Stomach smooth muscle (tissue), 2 donors: ENCODE data around the gene TFCP2.

Experiments used
- H3K27ac ChIP-seq: one replicate; pipeline ENCODE4 v1.7.0; 2013; ENCODE audit warnings: mild to moderate bottlenecking, low read length, inconsistent platforms
- H3K27me3 ChIP-seq, 2 donors: one replicate each; pipeline ENCODE4 v1.7.0; 2013; ENCODE audit warnings: low read length in 2 of 2; ENCODE audit not compliant: insufficient read depth in 2 of 2, control insufficient read depth in 1 of 2
- H3K36me3 ChIP-seq, 2 donors: one replicate each; pipeline ENCODE4 v1.7.0; 2013; ENCODE audit warnings: low read length in 2 of 2; ENCODE audit not compliant: control insufficient read depth in 2 of 2, insufficient read depth in 2 of 2
- H3K4me1 ChIP-seq: one replicate; pipeline ENCODE4 v1.7.0; 2013; ENCODE audit warnings: low read length; ENCODE audit not compliant: control insufficient read depth, insufficient read depth
- H3K4me3 ChIP-seq, 2 donors: one replicate each; pipeline ENCODE4 v1.7.0; 2013; ENCODE audit warnings: low read length in 2 of 2
- H3K9ac ChIP-seq, 2 donors: one replicate each; pipeline ENCODE4 v1.7.0; 2013; ENCODE audit warnings: low read length in 2 of 2, mild to moderate bottlenecking in 1 of 2
- H3K9me3 ChIP-seq, 2 donors: one replicate each; pipeline ENCODE4 v1.7.0; 2013; ENCODE audit warnings: low read length in 2 of 2; ENCODE audit not compliant: control insufficient read depth in 2 of 2
- donor health status: healthy.
- donor health status: Pancreatic carcinoma.

Gene TFCP2

GRCh38 chr12:51210690-51211395 is 37.9 kb upstream of the TFCP2 start:
- H3K4me1 ChIP-seq = no peaks in the 10 kb centered on the region
- H3K27me3 ChIP-seq = no peaks in the 10 kb centered on the region
- H3K4me3 ChIP-seq = no peak overlapping the region
- no peak overlapping the region for H3K27ac ChIP-seq
- peaks cover 3 to 12% of the 10 kb centered on the region in 2 donors for H3K36me3 ChIP-seq
- H3K9ac ChIP-seq = no peak overlapping the region
- no peaks in the 10 kb centered on the region for H3K9me3 ChIP-seq

- Histone ChIP-seq H3K27me3 (no peaks in the 10 kb centered on the region), H3K4me1 (no peaks in the 10 kb centered on the region), H3K9me3 (no peaks in the 10 kb centered on the region), H3K36me3 (peaks cover 3 to 12% of the 10 kb centered on the region in 2 donors), H3K27ac (no peak overlapping the region), H3K9ac (no peak overlapping the region), H3K4me3 (no peak overlapping the region)
Observed at GRCh38 chr12:51209259-51209658, 36.3 kb upstream of the TFCP2 start.

- no peak overlapping the region for H3K27ac ChIP-seq
- H3K4me3 ChIP-seq = no peak overlapping the region
- H3K36me3 ChIP-seq = peaks cover 3 to 20% of the 10 kb centered on the region in 2 donors
- no peaks in the 10 kb centered on the region for H3K9me3 ChIP-seq
- no peaks in the 10 kb centered on the region for H3K27me3 ChIP-seq
- H3K4me1 ChIP-seq = no peaks in the 10 kb centered on the region
- H3K9ac ChIP-seq = no peak overlapping the region
Observed at GRCh38 chr12:51208016-51208660, 35.2 kb upstream of the TFCP2 start.

- Histone ChIP-seq H3K9ac (no peak overlapping the region), H3K36me3 (peaks cover 3 to 15% of the 10 kb centered on the region in 2 donors), H3K4me1 (no peaks in the 10 kb centered on the region), H3K27me3 (no peaks in the 10 kb centered on the region), H3K4me3 (no peak overlapping the region), H3K9me3 (no peaks in the 10 kb centered on the region), H3K27ac (no peak overlapping the region)
Observed at GRCh38 chr12:51205350-51205749, 32.4 kb upstream of the TFCP2 start.

- H3K4me3 ChIP-seq = no peak overlapping the region
- H3K27ac ChIP-seq = no peak overlapping the region
- peaks cover 2 to 20% of the 10 kb centered on the region in 2 donors for H3K36me3 ChIP-seq
- H3K9me3 ChIP-seq = no peaks in the 10 kb centered on the region
- no peaks in the 10 kb centered on the region for H3K27me3 ChIP-seq
- H3K4me1 ChIP-seq = no peaks in the 10 kb centered on the region
- H3K9ac ChIP-seq = no peak overlapping the region
Observed at GRCh38 chr12:51202718-51203117, 29.8 kb upstream of the TFCP2 start.

GRCh38 chr12:51200806-51201205 is 27.9 kb upstream of the TFCP2 start:
- H3K9me3 ChIP-seq = no peaks in the 10 kb centered on the region
- no peak overlapping the region for H3K27ac ChIP-seq
- no peak overlapping the region for H3K9ac ChIP-seq
- no peaks in the 10 kb centered on the region for H3K27me3 ChIP-seq
- no peaks in the 10 kb centered on the region for H3K4me1 ChIP-seq
- peaks cover 7 to 20% of the 10 kb centered on the region in 2 donors for H3K36me3 ChIP-seq
- H3K4me3 ChIP-seq = no peak overlapping the region

- Histone ChIP-seq H3K36me3 (peaks cover 7 to 22% of the 10 kb centered on the region in 2 donors), H3K9ac (no peak overlapping the region), H3K9me3 (no peaks in the 10 kb centered on the region), H3K4me1 (no peaks in the 10 kb centered on the region), H3K27ac (no peak overlapping the region), H3K27me3 (no peaks in the 10 kb centered on the region), H3K4me3 (no peak overlapping the region)
Observed at GRCh38 chr12:51200156-51200555, 27.2 kb upstream of the TFCP2 start.

- no peak overlapping the region for H3K27ac ChIP-seq
- H3K9ac ChIP-seq = no peak overlapping the region
Observed at GRCh38 chr12:51199366-51199945, 26.5 kb upstream of the TFCP2 start.

GRCh38 chr12:51198568-51199365 is 25.8 kb upstream of the TFCP2 start:
- H3K27me3 ChIP-seq = no peaks in the 10 kb centered on the region
- no peaks in the 10 kb centered on the region for H3K4me1 ChIP-seq
- H3K4me3 ChIP-seq = no peak overlapping the region
- H3K9me3 ChIP-seq = no peaks in the 10 kb centered on the region
- no peak overlapping the region for H3K9ac ChIP-seq
- H3K27ac ChIP-seq = no peak overlapping the region
- H3K36me3 ChIP-seq = peaks cover 10 to 20% of the 10 kb centered on the region in 2 donors

More at GRCh38 chr12:51199366-51199945, 26.5 kb upstream of the TFCP2 start:
- Histone ChIP-seq H3K36me3 (peaks cover 10 to 22% of the 10 kb centered on the region in 2 donors), H3K9me3 (no peaks in the 10 kb centered on the region), H3K27me3 (no peaks in the 10 kb centered on the region), H3K4me1 (no peaks in the 10 kb centered on the region), H3K4me3 (no peak overlapping the region)

GRCh38 chr12:51197736-51198567 is 25.0 kb upstream of the TFCP2 start:
- Histone ChIP-seq H3K4me1 (no peaks in the 10 kb centered on the region), H3K27ac (no peak overlapping the region), H3K27me3 (no peaks in the 10 kb centered on the region), H3K36me3 (peaks cover 10 to 13% of the 10 kb centered on the region in 2 donors), H3K9ac (no peak overlapping the region), H3K4me3 (no peak overlapping the region), H3K9me3 (no peaks in the 10 kb centered on the region)
